IMR-90 (cell line): ENCODE measurements around the gene KRTAP4-8.
"Not testable (repeated sequence)": the region's sequence is repeated elsewhere in the genome, so short reads cannot be mapped to it uniquely, and the experiment has no call there.

Experiments used
- BHLHE40 ChIP-seq: fragments of 150-350 bp; IDR thresholded peaks from 2 replicates; pipeline ENCODE4 v1.6.1; 2016; ENCODE audit warnings: mild to moderate bottlenecking, low read depth, low read length
- CEBPB ChIP-seq: IDR thresholded peaks from 2 replicates; pipeline ENCODE4 v1.6.1; 2012; ENCODE audit warnings: low read depth, low read length, improper control_type of control experiment
- CHD1 ChIP-seq: IDR thresholded peaks from 2 replicates; pipeline ENCODE4 v1.6.1; 2012; ENCODE audit warnings: low read depth, low read length, improper control_type of control experiment
- CTCF ChIP-seq: conservative IDR thresholded peaks from 2 replicates; pipeline ENCODE4 v1.5.1; 2012; ENCODE audit warnings: mild to moderate bottlenecking, low read depth, low read length, improper control_type of control experiment
- ELK1 ChIP-seq: fragments of 150-350 bp; IDR thresholded peaks from 2 replicates; pipeline ENCODE4 v1.6.1; 2016; ENCODE audit warnings: low read depth, mild to moderate bottlenecking, low read length, moderate library complexity, borderline replicate concordance
- FOS ChIP-seq: fragments of 150-350 bp; IDR thresholded peaks from 2 replicates; pipeline ENCODE4 v1.6.1; 2016; ENCODE audit warnings: low read depth, low read length
- MAFK ChIP-seq: IDR thresholded peaks from 2 replicates; pipeline ENCODE4 v1.6.1; 2012; ENCODE audit warnings: low read depth, low read length, improper control_type of control experiment
- MXI1 ChIP-seq: IDR thresholded peaks from 2 replicates; pipeline ENCODE4 v1.6.1; 2012; ENCODE audit warnings: low read depth, mild to moderate bottlenecking, low read length, moderate library complexity, borderline replicate concordance
- POLR2A ChIP-seq: IDR thresholded peaks from 2 replicates; pipeline ENCODE4 v1.6.1; 2012; ENCODE audit warnings: mild to moderate bottlenecking, low read depth, low read length
- RAD21 ChIP-seq: IDR thresholded peaks from 2 replicates; pipeline ENCODE4 v1.6.1; 2012; ENCODE audit warnings: low read length, improper control_type of control experiment
- RFX5 ChIP-seq: IDR thresholded peaks from 2 replicates; pipeline ENCODE4 v1.8.0; 2012; ENCODE audit warnings: low read depth, mild to moderate bottlenecking, low read length, moderate library complexity
- SMC3 ChIP-seq: fragments of 150-350 bp; IDR thresholded peaks from 2 replicates; pipeline ENCODE4 v1.6.1; 2016; ENCODE audit warnings: low read depth, mild to moderate bottlenecking, antibody characterized with exemption, low read length, moderate library complexity

- TF ChIP-seq CTCF, CHD1, POLR2A, SMC3, FOS, RAD21, CEBPB, BHLHE40, RFX5, ELK1, MXI1, MAFK: not testable (repeated sequence)
Observed at GRCh38 chr17:41055130-41055529, 42.8 kb downstream of the KRTAP4-8 start, which contains the start of gene KRTAP2-2.
